Thymus (tissue), 11 donors: Measurements from ENCODE around the gene AIMP1. TPM values are rescaled to one million over a fixed set of nuclear protein-coding genes. Genes with fewer than 3 reads are reported as not detected.

Experiments
- DNase-seq, 9 donors: peaks; one replicate each; pipeline ENCODE4 v3.0.0-alpha.2; 2013; ENCODE audit warnings: low spot score in 9 of 9, low read depth in 6 of 9, missing footprints in 1 of 9
- H3K27ac ChIP-seq, 2 donors: one replicate each; pipeline ENCODE4 v1.5.1; 2013; ENCODE audit warnings: control low read depth in 1 of 2, low read depth in 1 of 2, low read length in 1 of 2, mild to moderate bottlenecking in 1 of 2, moderate library complexity in 1 of 2
- H3K27me3 ChIP-seq, 2 donors: one replicate each; pipeline ENCODE4 v1.5.1; 2013; ENCODE audit warnings: low read length in 1 of 2; ENCODE audit not compliant: control insufficient read depth in 2 of 2, insufficient read depth in 1 of 2
- H3K36me3 ChIP-seq, 2 donors: one replicate each; pipeline ENCODE4 v1.5.1; 2013; ENCODE audit warnings: low read length in 1 of 2, mild to moderate bottlenecking in 1 of 2, moderate library complexity in 1 of 2; ENCODE audit not compliant: control insufficient read depth in 2 of 2, insufficient read depth in 2 of 2
- H3K4me1 ChIP-seq, 2 donors: one replicate each; pipeline ENCODE4 v1.5.1; 2013; ENCODE audit warnings: low read length in 2 of 2; ENCODE audit not compliant: control insufficient read depth in 2 of 2, insufficient read depth in 2 of 2
- H3K4me3 ChIP-seq, 2 donors: one replicate each; pipeline ENCODE4 v1.5.1; 2013; ENCODE audit warnings: low read length in 2 of 2, control low read depth in 1 of 2, mild to moderate bottlenecking in 1 of 2
- H3K9me3 ChIP-seq, 2 donors: one replicate each; pipeline ENCODE4 v1.5.1; 2013; ENCODE audit warnings: low read length in 1 of 2, mild to moderate bottlenecking in 1 of 2; ENCODE audit not compliant: control insufficient read depth in 2 of 2, insufficient read depth in 1 of 2
- WGBS: extraction: QIAGEN DNeasy Blood & Tissue Kit; methylation state at CpG from one replicate; pipeline ENCODE4 v1.1.7; 2013; 5-methylcytosine and 5-hydroxymethylcytosine counted together
- polyA plus RNA-seq: library from polyadenylated mRNA; stranded (reverse); fragments of 200-250 nt; gene quantifications from one replicate; pipeline ENCODE4 v1.2.3, GENCODE V29; 2013
- total RNA-seq: library from RNA; stranded (reverse); fragments of 120-200 nt; gene quantifications from one replicate; pipeline ENCODE4 v1.2.4, GENCODE V29; 2013
- donor health status: healthy.

Gene AIMP1
- total and polyA plus RNA-seq, 2 donors = 39.3 to 46.2 TPM

DNA sequence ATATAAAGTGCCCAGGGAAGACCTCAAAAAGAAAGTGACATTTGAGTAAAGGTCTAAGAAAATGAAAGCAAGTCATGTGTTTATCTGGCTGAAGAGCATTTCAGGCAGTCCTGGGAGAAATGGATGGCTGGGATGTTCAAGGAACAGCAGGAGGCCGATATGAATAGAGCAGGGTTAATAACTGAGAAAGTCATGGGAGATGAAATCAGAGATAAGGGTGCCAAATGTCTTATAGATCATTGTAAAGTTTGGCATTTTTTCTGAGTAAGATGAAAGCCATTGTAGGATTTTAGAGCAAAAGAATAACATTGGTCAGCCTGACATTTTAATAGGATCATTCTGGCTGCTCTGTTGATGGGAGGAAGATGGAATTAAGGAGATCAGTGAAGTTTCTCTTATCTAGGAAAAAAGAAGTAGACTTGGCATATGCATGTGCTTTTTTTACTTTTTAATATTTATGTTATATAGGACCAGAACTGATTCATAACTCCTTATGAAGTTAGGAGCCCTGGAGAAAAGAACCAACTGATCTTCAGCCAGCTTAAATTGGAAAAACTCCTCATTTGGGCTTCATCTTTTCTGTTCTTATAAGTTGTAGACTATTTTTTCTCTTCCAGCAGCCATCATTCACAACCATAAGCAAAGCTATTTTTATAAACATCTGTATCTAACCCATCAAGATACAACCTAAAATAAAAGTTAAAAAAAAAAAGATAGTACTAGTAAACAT, 18.6 kb downstream of the AIMP1 start:
- Histone ChIP-seq H3K4me1 (no peaks in the 10 kb centered on the region), H3K27ac (no peak overlapping the region), H3K27me3 (no peaks in the 10 kb centered on the region), H3K36me3 (peaks cover 13 to 66% of the 10 kb centered on the region in 2 donors), H3K9me3 (peaks cover 0 to 4% of the 10 kb centered on the region in 2 donors), H3K4me3 (no peak overlapping the region)
- 97% methylated on average over 1 of the region's 1 CpG for WGBS
- no peak for DNase-seq

- no peaks in the 10 kb centered on the region for H3K4me1 ChIP-seq
- peaks cover 0 to 4% of the 10 kb centered on the region in 2 donors for H3K9me3 ChIP-seq
- DNase-seq = no peak
- peaks cover 15 to 61% of the 10 kb centered on the region in 2 donors for H3K36me3 ChIP-seq
- 98% methylated on average over 3 of the region's 3 CpGs for WGBS
- H3K27me3 ChIP-seq = no peaks in the 10 kb centered on the region
- H3K27ac ChIP-seq = no peak overlapping the region
- no peak overlapping the region for H3K4me3 ChIP-seq
Observed at GRCh38 chr4:106336618-106337017, 20.3 kb downstream of the AIMP1 start.

- Histone ChIP-seq H3K9me3 (peaks cover 0 to 4% of the 10 kb centered on the region in 2 donors), H3K36me3 (peaks cover 15 to 52% of the 10 kb centered on the region in 2 donors), H3K4me1 (no peaks in the 10 kb centered on the region), H3K4me3 (no peak overlapping the region), H3K27ac (no peak overlapping the region), H3K27me3 (no peaks in the 10 kb centered on the region)
- DNase-seq = no peak
Observed at GRCh38 chr4:106337916-106338315, 21.6 kb downstream of the AIMP1 start.

GRCh38 chr4:106338671-106339070, 22.3 kb downstream of the AIMP1 start:
- no peaks in the 10 kb centered on the region for H3K27me3 ChIP-seq
- no peak overlapping the region for H3K27ac ChIP-seq
- no peak for DNase-seq
- no peak overlapping the region for H3K4me3 ChIP-seq
- peaks cover 0 to 4% of the 10 kb centered on the region in 2 donors for H3K9me3 ChIP-seq
- H3K36me3 ChIP-seq = peaks cover 15 to 47% of the 10 kb centered on the region in 2 donors
- H3K4me1 ChIP-seq = no peaks in the 10 kb centered on the region
- WGBS = over 99% methylated on average over 3 of the region's 3 CpGs

DNA sequence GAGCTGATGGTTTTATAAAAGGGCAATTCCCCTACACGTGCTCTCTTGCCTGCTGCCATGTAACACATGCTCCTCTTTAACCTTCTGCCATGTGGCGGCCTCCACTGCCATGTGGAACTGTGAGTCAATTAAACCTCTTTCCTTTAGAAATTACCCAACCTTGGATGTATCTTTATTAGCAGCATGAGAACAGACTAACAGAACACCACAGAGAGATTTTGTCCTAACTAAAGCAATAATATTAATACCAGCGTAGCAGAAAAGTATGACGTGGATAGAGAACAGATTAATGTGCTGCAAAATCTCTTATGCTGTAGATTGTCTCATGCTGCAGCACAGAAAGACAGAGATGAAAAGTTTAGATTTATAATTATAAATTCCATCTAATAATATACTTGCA, 23.1 kb downstream of the AIMP1 start:
- 97% methylated on average over 4 of the region's 4 CpGs for WGBS
- Histone ChIP-seq H3K4me3 (no peak overlapping the region), H3K36me3 (peaks cover 15 to 48% of the 10 kb centered on the region in 2 donors), H3K27me3 (no peaks in the 10 kb centered on the region), H3K9me3 (peaks cover 0 to 4% of the 10 kb centered on the region in 2 donors), H3K4me1 (no peaks in the 10 kb centered on the region), H3K27ac (no peak overlapping the region)
- DNase-seq = no peak

- 73% methylated on average over 1 of the region's 1 CpG for WGBS
Observed at GRCh38 chr4:106340774-106341173, 24.4 kb downstream of the AIMP1 start.

GRCh38 chr4:106343865-106344646, 27.7 kb downstream of the AIMP1 start:
- no peak overlapping the region for H3K27ac ChIP-seq
- no peaks in the 10 kb centered on the region for H3K9me3 ChIP-seq
- no peaks in the 10 kb centered on the region for H3K4me1 ChIP-seq
- WGBS = 97% methylated on average over 2 of the region's 2 CpGs
- H3K4me3 ChIP-seq = no peak overlapping the region
- no peak for DNase-seq
- peaks cover 3 to 36% of the 10 kb centered on the region in 2 donors for H3K36me3 ChIP-seq
- no peaks in the 10 kb centered on the region for H3K27me3 ChIP-seq

More at GRCh38 chr4:106340774-106341173, 24.4 kb downstream of the AIMP1 start:
- Histone ChIP-seq H3K27me3 (no peaks in the 10 kb centered on the region), H3K4me3 (no peak overlapping the region), H3K4me1 (no peaks in the 10 kb centered on the region), H3K27ac (no peak overlapping the region), H3K36me3 (peaks cover 15 to 48% of the 10 kb centered on the region in 2 donors), H3K9me3 (peaks cover 0 to 4% of the 10 kb centered on the region in 2 donors)
- no peak for DNase-seq

- H3K27ac ChIP-seq = no peak overlapping the region
- DNase-seq = no peak
- H3K36me3 ChIP-seq = peaks cover 3 to 34% of the 10 kb centered on the region in 2 donors
- 96% methylated on average over 1 of the region's 1 CpG for WGBS
- H3K9me3 ChIP-seq = no peaks in the 10 kb centered on the region
- H3K4me3 ChIP-seq = no peak overlapping the region
- H3K4me1 ChIP-seq = no peaks in the 10 kb centered on the region
- H3K27me3 ChIP-seq = no peaks in the 10 kb centered on the region
Observed at GRCh38 chr4:106344647-106344970, 28.3 kb downstream of the AIMP1 start.

GRCh38 chr4:106347167-106347566, 30.8 kb downstream of the AIMP1 start:
- Histone ChIP-seq H3K4me1 (no peaks in the 10 kb centered on the region), H3K9me3 (no peaks in the 10 kb centered on the region), H3K4me3 (no peak overlapping the region), H3K27ac (no peak overlapping the region), H3K27me3 (no peaks in the 10 kb centered on the region), H3K36me3 (peaks cover 0 to 30% of the 10 kb centered on the region in 2 donors)
- DNase-seq = no peak
- 96% methylated on average over 1 of the region's 1 CpG for WGBS
